Bronchial smooth muscle cell (primary cell): ENCODE data around the gene SDC4. TPM values are rescaled to one million over a fixed set of nuclear protein-coding genes. Genes with fewer than 3 reads are reported as not detected.

Source experiments
- total RNA-seq: library from RNA; depleted of rRNA; stranded (reverse); fragments of >200 nt; gene quantifications from 2 replicates; pipeline ENCODE4 v1.2.1, GENCODE V29; 2014

SDC4 gene, protein sequence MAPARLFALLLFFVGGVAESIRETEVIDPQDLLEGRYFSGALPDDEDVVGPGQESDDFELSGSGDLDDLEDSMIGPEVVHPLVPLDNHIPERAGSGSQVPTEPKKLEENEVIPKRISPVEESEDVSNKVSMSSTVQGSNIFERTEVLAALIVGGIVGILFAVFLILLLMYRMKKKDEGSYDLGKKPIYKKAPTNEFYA
- total RNA-seq: 78.1 and 98.7 TPM in 2 replicates

DNA sequence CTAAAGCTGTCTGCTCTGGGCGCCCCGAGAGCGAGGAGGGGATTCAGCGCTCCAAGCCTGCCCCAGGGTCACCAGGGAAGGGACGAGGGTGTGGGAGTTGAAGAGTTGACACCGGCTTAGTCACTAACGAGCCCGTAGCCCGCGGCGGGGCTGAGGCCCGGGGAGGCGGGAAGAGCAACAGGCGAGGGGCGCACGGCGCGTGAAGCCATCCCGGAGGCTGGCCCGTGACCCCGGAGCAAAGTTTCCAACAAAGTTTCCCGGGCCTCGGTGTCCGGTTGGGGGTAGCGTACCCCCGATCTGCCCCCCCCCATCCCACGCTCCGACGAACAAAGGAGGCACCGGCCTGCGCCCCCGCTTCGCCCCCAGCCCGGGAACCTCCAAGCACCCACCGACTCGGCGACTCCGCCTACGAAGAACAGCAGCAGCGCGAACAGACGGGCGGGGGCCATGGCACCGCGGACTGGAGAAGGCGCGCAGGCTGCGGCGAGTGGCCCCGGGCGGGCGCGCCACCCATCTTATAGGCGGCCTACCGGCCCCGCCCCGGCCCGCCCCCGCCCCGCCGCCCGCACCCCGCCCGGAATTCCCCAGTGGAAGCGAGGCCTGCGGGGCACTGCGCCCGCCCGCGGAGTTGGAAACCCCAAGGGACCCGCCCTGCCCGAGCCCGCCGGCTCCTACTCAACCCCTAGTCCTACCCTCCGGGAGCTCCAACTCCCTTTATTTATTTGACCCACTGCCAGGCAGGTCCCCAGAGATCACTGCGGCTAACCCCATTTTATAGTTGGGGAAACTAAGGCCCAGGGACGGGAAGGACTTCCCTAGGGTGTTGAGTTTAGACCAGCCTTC lies at the start of gene SDC4:
TSS of gene SDC4 (minus strand) at position 489 of the 843 bp plus-strand sequence. CDS start at position 449, 40 bp downstream.

DNA sequence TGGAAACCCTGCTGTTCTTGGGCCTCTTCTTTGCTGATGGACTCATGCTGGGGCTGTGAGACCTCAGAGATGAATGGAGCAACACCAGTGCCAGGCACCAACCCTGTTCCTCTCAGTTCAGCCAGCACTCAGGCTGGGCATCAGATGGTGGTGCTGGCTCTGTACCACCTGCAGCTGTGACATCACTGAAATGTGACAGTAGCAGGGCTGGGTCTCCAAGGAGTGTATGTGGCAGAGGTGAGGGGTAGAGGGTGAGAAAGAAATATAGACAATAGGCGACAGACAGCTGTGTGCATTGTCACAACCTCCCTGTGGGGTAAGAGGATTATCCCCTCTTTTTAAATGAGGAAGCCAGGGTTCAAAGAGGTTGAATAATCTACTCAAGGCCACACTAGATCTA lies 30.0 kb upstream of the SDC4 start, which contains the start of gene TP53TG5:
TSS of gene TP53TG5 (minus strand) at position 135 of the 400 bp plus-strand sequence. CDS start at position 46, 89 bp downstream.

DNA sequence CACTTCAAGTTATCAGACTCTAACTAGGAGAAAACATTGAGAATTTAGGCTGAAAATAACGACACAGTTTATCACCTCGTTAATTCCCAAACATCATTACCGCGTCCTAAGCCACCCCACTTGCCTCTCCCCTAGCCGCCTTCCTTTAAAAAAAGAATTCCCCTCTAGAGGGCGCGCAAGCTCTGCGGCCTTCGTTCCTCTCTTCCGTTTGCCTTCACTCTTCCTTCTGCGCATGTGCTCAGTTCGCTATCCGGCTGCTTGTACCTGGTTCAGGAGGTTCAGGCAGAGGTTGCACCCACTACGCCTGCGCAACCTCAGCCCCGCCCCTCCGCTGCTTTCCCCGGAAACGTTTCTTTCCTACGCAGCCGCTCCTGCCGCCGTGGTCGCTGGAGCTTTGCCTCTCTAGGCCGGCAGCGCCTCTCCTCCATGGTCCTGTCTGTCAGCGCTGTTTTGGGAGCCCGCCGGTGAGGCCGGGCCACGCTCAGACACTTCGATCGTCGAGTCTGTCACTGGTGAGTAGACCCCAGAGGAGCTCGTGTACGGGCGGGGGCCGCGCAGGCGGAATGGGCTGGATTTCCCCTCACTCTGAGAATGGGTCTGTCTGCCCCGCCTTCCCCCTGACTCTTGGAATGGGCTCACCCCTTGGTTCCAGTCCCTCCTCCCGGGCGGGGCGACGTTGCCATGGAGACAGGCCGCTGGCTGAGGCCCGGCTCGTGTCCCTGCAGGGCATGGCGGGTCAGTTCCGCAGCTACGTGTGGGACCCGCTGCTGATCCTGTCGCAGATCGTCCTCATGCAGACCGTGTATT lies 14.8 kb upstream of the SDC4 start, which contains the start of gene SYS1:
TSS of gene SYS1 (plus strand) at position 353 of the 807 bp plus-strand sequence. CDS start at position 729, 376 bp downstream.

DNA sequence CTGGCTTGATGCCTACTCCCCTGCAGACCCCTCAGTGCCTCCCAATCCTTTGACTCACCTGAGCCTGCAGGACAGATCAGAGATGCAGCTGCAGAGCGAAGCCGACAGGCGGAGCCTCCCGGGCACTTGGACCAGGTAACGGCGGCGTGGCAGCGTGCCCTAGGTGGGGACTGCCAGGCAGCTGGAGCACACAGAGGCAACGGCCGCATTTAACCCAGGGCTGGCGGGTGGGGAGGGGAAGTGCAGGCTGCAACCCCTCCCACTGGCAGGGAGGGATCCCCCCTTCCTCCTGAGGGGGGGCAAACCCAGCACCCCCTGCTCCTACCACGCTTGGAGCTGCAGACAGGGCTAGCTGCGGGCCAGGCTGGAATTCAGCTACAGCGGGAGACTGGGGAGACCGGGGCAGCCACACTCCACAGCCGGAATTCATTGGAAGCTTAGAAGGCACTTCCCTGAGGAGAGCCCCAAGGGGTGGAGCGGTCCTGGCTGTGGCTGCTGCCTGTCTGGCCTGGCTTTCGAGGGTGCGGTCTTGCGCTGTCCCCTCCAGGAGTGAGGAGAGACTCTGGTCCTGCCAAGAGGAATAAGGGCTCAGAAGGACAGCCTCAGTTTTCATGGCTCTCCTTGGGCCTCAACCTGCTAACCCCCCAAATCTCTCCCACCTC lies 40.0 kb downstream of the SDC4 start, which contains the start of gene MATN4:
TSS of gene MATN4 (minus strand) at position 183 of the 662 bp plus-strand sequence. CDS start 2,717 bp downstream, outside the sequence.

DNA sequence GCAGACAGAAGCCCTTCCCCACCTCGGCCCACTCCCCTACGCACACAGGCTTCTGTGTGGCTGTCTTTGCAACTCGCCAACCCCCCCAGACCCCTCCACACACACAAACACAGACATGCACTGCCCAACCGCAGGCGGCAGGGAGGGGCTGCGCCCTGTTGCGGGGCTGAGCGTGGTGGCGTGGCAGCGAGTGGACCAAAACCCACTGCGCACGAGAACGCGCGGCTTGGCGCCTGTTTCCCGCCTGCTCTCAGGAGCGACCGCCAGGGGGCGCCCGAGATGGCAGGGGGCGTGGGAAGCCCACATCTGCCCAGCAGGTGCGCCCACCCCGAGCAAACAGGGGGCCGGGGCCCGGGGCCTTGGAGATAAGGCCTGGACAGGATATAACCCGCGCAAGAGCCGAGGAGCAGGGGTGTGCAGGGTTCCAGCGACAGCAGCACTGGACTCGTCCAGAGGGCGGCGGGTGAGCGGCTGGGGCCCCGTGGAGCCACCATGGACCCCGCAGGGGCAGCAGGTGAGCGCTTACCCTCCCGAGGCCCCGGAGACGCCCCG lies 41.7 kb downstream of the SDC4 start, which contains the start of gene RBPJL:
TSS of gene RBPJL (plus strand) at position 410 of the 552 bp plus-strand sequence. CDS start at position 493, 83 bp downstream.

Other genes with a start within 250 kb of the SDC4 start
- gene KCNS1, start 247.3 kb downstream of the SDC4 start, total RNA-seq: 0.09 and 0.79 TPM in 2 replicates
- not detected in 2 replicates for gene WFDC5, start 233.2 kb downstream of the SDC4 start, total RNA-seq
- gene WFDC12, start 224.0 kb downstream of the SDC4 start, total RNA-seq: not detected in 2 replicates
- gene PI3, start 173.5 kb downstream of the SDC4 start, total RNA-seq: not detected in 2 replicates
- gene SEMG1, start 141.4 kb downstream of the SDC4 start, total RNA-seq: not detected in 2 replicates
- gene SEMG2, start 127.1 kb downstream of the SDC4 start, total RNA-seq: not detected in 2 replicates
- gene SLPI, start 93.9 kb downstream of the SDC4 start, total RNA-seq: 1.1 and 2.8 TPM in 2 replicates
- gene RBPJL, start 41.6 kb downstream of the SDC4 start, total RNA-seq: not detected in 2 replicates
- 0.17 TPM in 1 of 2 replicates, not detected in the other for gene MATN4, start 40.1 kb downstream of the SDC4 start, total RNA-seq
- 15.8 and 34.5 TPM in 2 replicates for gene SYS1, start 14.7 kb upstream of the SDC4 start, total RNA-seq
- 0.09 TPM in 1 of 2 replicates, not detected in the other for gene TP53TG5, start 29.9 kb upstream of the SDC4 start, total RNA-seq
- gene DBNDD2, start 59.9 kb upstream of the SDC4 start, total RNA-seq: 0.34 and 0.63 TPM in 2 replicates
- gene PIGT, start 67.7 kb upstream of the SDC4 start, total RNA-seq: 17.5 and 29.5 TPM in 2 replicates
- not detected in 2 replicates for gene WFDC2, start 121.3 kb upstream of the SDC4 start, total RNA-seq
- not detected in 2 replicates for gene SPINT3, start 167.2 kb upstream of the SDC4 start, total RNA-seq
- gene WFDC6, start 191.1 kb upstream of the SDC4 start, total RNA-seq: not detected in 2 replicates
- not detected in 2 replicates for gene EPPIN, start 199.0 kb upstream of the SDC4 start, total RNA-seq
- not detected in 2 replicates for gene WFDC8, start 230.9 kb upstream of the SDC4 start, total RNA-seq